Activated T-cell treated with anti-CD3 and anti-CD28 coated beads for 4 hours (primary cell): ENCODE results near the gene TLDC2.
"Not testable (repeated sequence)": the region's sequence is repeated elsewhere in the genome, so short reads cannot be mapped to it uniquely, and the experiment has no call there.

ENCODE experiments used
- DNase-seq: peaks from one replicate; pipeline ENCODE4 v3.0.0-alpha.2; 2020

TLDC2 gene

GRCh38 chr20:36871640-36872570 lies 4.0 kb upstream of the TLDC2 start:
- no peak for DNase-seq

GRCh38 chr20:36872852-36873251 lies 3.1 kb upstream of the TLDC2 start:
- DNase-seq: no peak

DNA sequence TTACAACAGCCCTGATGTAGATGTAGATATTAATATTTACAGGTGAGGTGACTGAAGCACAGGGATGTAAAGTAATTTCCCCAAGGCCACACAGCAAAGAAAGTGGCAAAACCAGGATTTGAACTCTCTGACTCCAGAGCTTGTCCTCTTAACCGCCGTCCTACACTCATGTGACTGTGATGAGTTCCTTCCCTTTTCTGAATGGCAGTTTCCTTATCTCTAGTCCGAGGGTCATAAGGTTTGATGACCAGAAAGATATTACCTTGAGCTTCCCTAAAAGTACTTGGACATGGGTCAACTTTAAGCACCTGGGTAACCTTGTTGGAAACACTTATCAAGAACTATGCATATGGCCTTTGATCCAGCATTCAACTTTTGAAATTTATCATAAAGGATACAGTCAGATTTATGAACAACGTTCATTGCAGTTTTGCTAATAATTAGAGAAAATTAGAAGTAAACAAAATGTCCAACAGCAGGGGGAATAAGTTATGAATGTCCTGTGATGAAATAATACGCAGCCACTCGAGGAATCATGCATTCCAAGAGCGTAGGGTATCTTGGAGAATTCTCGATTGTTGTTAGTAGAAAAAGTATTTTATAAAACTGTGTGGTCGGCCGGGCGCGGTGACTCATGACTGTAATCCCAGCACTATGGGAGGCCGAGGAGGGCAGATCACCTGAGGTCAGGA lies 2.3 kb upstream of the TLDC2 start:
- DNase-seq: no peak

DNA sequence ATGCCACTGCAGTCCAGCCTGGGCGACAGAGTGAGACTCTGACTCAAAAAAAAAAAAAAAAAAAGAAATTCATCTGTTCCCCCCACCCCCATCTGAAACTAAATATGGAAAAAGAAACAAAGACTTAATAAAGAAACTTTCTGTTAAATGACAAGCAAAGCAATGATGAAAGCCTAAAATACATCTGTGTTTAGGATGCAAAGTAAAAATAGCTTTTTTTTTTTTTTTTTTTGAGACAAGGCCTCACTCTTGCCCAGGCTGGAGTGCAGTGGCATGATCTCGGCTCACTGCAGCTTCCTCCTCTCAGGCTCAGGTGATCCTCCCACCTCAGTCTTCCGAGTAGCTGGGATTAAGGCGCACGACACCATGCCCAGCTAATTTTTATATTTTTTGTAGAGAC lies 845 bp upstream of the TLDC2 start:
- DNase-seq: not testable (repeated sequence)

DNA sequence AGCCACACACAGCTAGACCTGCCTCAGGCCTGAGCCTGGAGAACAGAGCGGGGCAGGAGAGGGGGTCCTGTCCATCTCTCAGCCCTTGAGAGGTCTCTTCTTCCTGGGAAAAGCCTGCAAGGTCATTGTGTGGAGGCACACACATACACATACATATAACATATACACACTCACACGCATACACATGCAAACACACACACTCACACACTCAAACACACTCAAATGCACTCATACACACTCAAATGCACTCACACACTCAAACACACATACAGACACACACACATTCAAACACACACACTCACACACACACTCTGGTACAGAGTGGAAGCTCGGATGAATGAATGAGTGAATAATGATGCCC lies 515 bp downstream of the TLDC2 start:
- DNase-seq: no peak

DNA sequence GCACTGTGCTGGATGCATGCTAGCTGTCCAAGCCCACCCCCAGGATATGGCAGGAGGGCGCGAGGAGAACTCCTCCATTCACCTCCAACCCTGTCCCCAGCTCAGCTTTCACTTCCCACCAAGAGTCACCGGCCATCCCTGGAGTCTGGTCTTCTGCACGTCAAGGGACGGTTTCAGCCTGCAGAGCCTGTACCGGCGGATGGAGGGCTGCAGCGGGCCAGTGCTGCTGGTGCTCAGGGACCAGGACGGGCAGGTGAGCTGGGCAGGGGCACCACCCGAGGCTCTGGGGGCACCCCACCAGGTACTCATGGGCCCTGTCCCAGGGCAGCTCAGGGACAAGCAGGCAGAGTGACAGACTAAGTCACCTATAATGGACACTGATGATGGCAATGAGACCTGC lies 3.0 kb downstream of the TLDC2 start:
- no peak for DNase-seq

DNA sequence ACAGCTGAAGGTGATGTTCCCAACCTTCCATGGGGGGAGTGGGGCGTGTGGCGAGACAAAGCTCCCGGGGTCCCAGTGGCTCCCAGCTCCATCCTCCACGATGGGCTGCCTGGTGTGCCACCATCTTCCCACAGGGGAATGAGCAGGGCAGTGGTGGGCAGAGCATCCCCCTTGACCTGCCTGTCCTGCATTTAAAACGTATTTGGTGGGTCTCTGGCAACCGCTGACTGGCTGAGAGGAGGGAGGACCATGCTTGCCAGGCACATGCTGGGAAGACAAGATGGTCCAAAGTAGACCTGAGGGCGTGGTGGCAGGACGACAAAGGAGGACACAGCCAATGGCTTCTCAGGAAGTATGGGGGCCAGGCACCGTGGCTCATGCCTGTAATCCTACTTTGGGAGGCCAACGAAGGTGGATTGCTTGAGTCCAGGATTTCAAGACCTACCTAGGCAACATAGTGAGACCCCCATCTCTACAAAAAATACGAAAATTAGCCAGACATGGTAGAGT lies 4.9 kb downstream of the TLDC2 start:
- no peak for DNase-seq

- DNase-seq: no peak
These were observed 5.4 kb downstream of the TLDC2 start for GRCh38 chr20:36881331-36881730.

- no peak for DNase-seq
These were observed 6.0 kb downstream of the TLDC2 start for GRCh38 chr20:36881888-36882287.

DNA sequence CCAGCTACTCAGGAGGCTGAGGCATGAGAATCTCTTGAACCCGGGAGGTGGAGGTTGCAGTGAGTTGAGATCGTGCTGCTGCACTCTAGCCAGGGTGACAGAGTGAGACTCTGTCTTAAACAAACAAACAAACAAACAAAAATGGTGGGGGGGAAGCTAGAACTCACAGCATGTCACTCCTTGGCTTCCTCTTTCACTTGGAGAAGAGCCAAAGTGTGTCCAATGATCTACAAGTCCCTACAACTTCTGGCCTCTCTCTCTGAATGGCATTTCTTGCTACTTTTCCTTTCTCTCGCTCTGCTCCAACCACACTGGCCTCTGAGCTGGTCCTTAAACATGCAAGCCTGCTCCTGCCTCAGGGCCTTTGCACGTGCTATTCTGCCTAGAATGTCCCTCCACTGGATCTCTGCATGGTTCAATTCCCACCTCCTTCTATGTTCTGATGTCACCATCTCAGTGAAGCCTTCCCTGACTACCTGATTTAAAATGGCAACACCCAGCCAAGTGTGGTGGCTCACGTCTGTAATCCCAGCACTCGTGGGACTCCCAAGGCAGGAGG lies 8.1 kb downstream of the TLDC2 start:
- no peak for DNase-seq

GRCh38 chr20:36885356-36885755 lies 9.4 kb downstream of the TLDC2 start:
- no peak for DNase-seq

DNA sequence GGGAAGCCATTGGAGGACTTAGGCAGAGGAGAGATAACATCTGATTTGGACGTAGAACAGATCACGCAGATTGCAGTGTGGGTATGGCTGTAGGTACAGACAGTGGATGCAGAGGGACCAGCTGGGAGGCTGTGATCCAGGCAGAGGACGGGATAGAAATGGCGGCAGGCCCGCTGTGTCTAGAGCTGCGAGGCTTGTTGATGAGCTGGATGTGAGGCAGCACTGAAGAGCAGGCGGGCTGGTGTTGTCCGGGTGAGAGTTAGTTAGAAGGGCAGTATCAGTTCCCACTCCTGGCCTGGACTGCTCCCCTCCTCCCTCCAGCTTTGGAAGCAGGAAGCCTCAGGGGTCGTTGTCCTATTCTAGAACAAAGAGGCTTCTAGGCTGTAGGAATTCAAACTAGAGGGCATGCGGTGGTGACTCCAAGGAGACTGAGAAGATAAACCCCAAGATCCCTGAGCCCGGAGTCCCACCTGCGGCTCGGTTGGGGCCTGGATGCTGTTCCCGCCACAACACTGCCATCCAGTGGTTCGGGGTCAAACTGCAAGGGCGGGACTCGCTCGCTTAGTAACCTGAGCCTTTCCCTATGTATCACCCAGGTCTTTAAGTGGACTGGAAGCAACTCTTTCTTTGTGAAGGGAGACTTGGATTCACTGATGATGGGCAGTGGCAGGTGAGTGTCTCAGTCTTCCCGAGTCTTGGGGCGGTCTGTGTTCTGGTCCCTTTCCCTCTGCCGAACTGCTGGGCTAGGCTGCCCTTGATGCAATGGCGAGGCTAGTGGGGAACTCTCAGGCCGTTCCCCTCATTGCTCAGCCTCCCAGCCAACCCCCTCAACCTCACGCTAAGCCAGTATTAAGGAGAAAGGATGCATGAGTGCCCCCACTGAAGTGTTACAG lies 11.2 kb downstream of the TLDC2 start:
- DNase-seq: peak; percentile 81

DNA sequence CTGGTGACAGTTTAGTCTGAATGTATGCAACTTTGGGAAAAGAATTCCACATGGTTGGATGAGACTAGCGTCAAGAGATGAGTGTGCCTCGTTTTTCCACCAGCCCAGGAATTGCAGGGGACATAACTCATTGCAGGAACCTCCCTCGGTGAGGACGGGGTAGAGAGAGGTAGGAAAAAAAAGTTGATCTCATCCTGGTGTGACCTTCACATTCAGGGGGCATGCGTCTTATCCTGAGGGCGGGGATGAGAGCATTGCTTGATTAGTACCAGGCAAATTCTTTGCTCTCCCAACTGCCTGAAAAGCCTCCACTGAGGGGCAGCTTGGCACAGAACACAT lies 11.8 kb downstream of the TLDC2 start:
- DNase-seq: no peak

DNA sequence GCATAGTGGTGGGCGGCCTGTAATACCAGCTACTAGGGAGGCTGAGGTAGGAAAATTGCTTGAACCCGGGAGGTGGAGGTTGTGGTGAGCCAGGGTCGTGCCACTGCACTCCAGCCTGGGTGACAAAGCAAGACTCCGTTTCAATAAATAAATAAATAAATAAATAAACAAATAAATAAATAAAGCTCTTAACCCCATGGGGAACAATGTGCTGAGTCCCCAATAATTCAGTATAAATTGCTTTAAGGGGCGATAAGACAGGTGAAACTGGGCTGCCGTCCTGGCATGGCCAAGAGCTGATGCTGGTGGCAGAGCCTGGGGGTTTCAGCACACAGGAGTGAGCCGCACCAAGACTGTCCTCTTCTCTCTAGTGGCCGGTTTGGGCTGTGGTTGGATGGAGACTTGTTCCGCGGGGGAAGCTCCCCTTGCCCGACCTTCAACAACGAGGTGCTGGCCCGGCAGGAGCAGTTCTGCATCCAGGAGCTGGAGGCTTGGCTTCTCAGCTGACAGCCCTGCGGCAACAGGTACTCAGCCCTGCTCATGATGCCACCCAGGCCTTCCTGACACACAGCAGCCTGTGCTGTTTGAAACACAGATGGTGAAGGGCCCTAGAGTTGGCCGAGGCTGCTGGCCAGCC lies 13.1 kb downstream of the TLDC2 start:
- no peak for DNase-seq

GRCh38 chr20:36890586-36890985 lies 14.6 kb downstream of the TLDC2 start:
- no peak for DNase-seq

- DNase-seq: no peak
These were observed 15.3 kb downstream of the TLDC2 start for GRCh38 chr20:36891211-36891610.

GRCh38 chr20:36893801-36894200 lies 17.9 kb downstream of the TLDC2 start:
- DNase-seq: no peak

DNA sequence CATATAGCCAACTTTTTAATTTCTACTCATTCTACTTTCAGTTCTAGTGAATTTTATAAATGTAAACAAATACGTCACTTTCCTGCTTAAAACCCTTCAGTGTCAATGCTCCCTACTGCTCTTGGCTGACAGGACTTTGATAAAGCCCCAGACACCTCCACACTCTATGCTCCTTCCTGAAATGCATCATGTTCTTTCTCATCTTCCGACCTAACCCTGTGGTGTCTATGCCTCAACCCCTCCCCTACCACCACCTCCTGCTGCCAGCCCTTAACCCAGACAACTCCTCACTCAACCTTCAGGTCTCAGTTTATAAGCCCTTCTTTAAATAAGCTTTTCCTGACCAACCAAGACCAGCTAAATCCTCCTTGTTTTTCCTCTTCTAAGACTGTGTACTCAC lies 19.1 kb downstream of the TLDC2 start:
- DNase-seq: no peak

DNA sequence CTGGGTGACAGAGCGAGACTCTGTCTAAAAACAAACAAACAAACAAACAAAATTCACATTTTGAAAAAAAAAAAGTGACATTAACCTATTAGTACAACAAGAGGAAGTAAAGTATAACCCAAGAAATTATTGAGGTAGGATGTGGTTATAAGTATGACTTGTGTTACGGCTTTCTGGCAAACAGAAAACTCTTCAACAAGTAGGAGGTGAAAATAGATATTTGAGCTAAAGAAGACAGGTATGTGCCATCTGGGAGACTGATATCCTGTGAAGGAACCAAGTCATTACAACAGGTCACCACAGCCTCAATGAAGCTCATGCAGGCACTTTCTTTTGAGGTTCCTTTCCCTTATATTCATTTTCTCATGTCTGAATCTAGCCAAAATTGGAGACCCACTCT lies 28.8 kb downstream of the TLDC2 start:
- no peak for DNase-seq

- not testable (repeated sequence) for DNase-seq
These were observed 29.6 kb downstream of the TLDC2 start for GRCh38 chr20:36905566-36905965.

- DNase-seq: not testable (repeated sequence)
These were observed 30.1 kb downstream of the TLDC2 start for GRCh38 chr20:36906086-36906485.

GRCh38 chr20:36908603-36909002 lies 32.7 kb downstream of the TLDC2 start:
- no peak for DNase-seq
